ENCODE data around the gene PTPRH.

Gene PTPRH

GRCh38 chr19:55216461-55217198, 7.3 kb upstream of the PTPRH start:
- in situ Hi-C loops (cut with HindIII; ENCODE audit: low pct_ligation_motif_present, low sequenced_read_pairs) = no loop called here
- DNase-seq = peak; percentile 99
- TF ChIP-seq, protein P1, sequence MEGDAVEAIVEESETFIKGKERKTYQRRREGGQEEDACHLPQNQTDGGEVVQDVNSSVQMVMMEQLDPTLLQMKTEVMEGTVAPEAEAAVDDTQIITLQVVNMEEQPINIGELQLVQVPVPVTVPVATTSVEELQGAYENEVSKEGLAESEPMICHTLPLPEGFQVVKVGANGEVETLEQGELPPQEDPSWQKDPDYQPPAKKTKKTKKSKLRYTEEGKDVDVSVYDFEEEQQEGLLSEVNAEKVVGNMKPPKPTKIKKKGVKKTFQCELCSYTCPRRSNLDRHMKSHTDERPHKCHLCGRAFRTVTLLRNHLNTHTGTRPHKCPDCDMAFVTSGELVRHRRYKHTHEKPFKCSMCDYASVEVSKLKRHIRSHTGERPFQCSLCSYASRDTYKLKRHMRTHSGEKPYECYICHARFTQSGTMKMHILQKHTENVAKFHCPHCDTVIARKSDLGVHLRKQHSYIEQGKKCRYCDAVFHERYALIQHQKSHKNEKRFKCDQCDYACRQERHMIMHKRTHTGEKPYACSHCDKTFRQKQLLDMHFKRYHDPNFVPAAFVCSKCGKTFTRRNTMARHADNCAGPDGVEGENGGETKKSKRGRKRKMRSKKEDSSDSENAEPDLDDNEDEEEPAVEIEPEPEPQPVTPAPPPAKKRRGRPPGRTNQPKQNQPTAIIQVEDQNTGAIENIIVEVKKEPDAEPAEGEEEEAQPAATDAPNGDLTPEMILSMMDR (IDR thresholded peaks at IDR 0.05; ENCODE audit: low read depth, low read length, missing control alignments) = peak; percentile 19
- Histone ChIP-seq H3K27me3 (replicated peaks) (no peaks in the 10 kb centered on the region), H3K4me3 (ENCODE audit: low read depth, low read length) (peak overlapping the region; percentile 45), H3K36me3 (replicated peaks) (no peaks in the 10 kb centered on the region), H3K27ac (peak overlapping the region; percentile 47)

DNA sequence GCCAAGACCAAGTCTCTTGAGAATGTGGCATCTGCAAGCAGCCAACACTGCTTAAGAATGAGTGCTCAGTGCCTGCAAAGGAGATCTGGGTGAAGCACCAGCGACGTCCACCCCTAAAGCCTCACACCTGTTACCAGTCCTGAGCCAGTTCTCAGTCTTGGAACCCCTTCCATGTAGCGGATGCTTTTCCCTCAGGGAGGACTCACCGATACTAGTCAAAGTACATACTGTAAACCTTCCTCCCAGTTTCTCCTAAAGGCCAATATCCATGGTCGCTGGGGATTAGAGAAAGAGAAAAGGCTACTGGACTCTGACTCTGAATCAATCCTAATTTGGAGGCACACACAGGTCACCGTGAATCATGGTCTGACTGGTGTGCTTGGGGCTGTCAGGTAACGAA, 4.2 kb upstream of the PTPRH start:
- no peak overlapping the region for H3K4me3 ChIP-seq (ENCODE audit: low read depth, low read length)
- no peaks in the 10 kb centered on the region for H3K36me3 ChIP-seq (replicated peaks)
- TF ChIP-seq, protein P1 (IDR thresholded peaks at IDR 0.05; ENCODE audit: low read depth, low read length, missing control alignments) = no peak
- DNase-seq = no peak
- H3K27ac ChIP-seq = no peak overlapping the region
- in situ Hi-C loops (cut with HindIII; ENCODE audit: low pct_ligation_motif_present, low sequenced_read_pairs) = no loop called here
- no peaks in the 10 kb centered on the region for H3K27me3 ChIP-seq (replicated peaks)

- Histone ChIP-seq H3K36me3 (replicated peaks) (no peaks in the 10 kb centered on the region), H3K27ac (no peak overlapping the region), H3K27me3 (replicated peaks) (no peaks in the 10 kb centered on the region), H3K4me3 (ENCODE audit: low read depth, low read length) (no peak overlapping the region)
- no peak for DNase-seq
- in situ Hi-C loops (cut with HindIII; ENCODE audit: low pct_ligation_motif_present, low sequenced_read_pairs) = no loop called here
- TF ChIP-seq, protein P1 (IDR thresholded peaks at IDR 0.05; ENCODE audit: low read depth, low read length, missing control alignments) = peak; percentile 50
These were observed 3.1 kb upstream of the PTPRH start for GRCh38 chr19:55212447-55212846.

- Histone ChIP-seq H3K27ac (peak overlapping the region; percentile 77), H3K27me3 (replicated peaks) (no peaks in the 10 kb centered on the region), H3K4me3 (ENCODE audit: low read depth, low read length) (no peak overlapping the region), H3K36me3 (replicated peaks) (no peaks in the 10 kb centered on the region)
- in situ Hi-C loops (cut with HindIII; ENCODE audit: low pct_ligation_motif_present, low sequenced_read_pairs) = no loop called here
- TF ChIP-seq, protein P1 (IDR thresholded peaks at IDR 0.05; ENCODE audit: low read depth, low read length, missing control alignments) = no peak
- DNase-seq = peak; percentile 90
These were observed 582 bp upstream of the PTPRH start for GRCh38 chr19:55209693-55210472.

GRCh38 chr19:55206664-55207500, 2.4 kb downstream of the PTPRH start:
- H3K4me3 ChIP-seq (ENCODE audit: low read depth, low read length) = peak overlapping the region; percentile 42
- H3K27ac ChIP-seq = peak overlapping the region; percentile 43
- TF ChIP-seq, protein P1 (IDR thresholded peaks at IDR 0.05; ENCODE audit: low read depth, low read length, missing control alignments) = no peak
- DNase-seq = peak; percentile 91
- H3K36me3 ChIP-seq (replicated peaks) = no peaks in the 10 kb centered on the region
- in situ Hi-C loops (cut with HindIII; ENCODE audit: low pct_ligation_motif_present, low sequenced_read_pairs) = no loop called here
- H3K27me3 ChIP-seq (replicated peaks) = no peaks in the 10 kb centered on the region

Measured in brain microvascular endothelial cell (primary cell).